Stimulated activated CD4-positive, alpha-beta T cell treated with anti-CD3 and anti-CD28 coated beads, Interleukin-4, amount 100 ng/mL, for 48 hours (primary cell): ENCODE measurements around the gene GSC2.

ENCODE experiments used
- DNase-seq, 2 donors: peaks; one replicate each; pipeline ENCODE4 v3.0.0-alpha.2; 2020; ENCODE audit warnings: low read depth in 2 of 2

The GSC2 gene

DNA sequence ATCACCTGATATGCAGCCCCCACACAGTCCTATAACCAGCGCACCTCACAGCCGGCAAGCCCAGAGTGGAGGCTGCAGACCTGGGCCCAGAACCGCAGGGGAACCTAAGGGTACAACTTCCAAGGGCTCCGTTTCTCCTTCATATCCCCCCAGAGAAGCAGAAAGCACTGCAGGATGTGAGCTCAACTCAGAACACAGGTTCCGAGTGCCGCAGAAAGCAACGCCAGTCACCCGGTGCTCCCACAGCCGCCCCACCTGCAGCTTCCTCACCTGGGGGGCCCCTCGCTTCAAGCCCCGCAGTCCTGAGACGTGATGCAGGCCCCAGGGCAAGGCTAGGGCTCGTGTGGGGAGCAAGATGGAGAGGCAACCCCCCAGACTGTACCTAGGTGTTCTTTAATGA is 16.5 kb downstream of the GSC2 start:
- no peak for DNase-seq

DNA sequence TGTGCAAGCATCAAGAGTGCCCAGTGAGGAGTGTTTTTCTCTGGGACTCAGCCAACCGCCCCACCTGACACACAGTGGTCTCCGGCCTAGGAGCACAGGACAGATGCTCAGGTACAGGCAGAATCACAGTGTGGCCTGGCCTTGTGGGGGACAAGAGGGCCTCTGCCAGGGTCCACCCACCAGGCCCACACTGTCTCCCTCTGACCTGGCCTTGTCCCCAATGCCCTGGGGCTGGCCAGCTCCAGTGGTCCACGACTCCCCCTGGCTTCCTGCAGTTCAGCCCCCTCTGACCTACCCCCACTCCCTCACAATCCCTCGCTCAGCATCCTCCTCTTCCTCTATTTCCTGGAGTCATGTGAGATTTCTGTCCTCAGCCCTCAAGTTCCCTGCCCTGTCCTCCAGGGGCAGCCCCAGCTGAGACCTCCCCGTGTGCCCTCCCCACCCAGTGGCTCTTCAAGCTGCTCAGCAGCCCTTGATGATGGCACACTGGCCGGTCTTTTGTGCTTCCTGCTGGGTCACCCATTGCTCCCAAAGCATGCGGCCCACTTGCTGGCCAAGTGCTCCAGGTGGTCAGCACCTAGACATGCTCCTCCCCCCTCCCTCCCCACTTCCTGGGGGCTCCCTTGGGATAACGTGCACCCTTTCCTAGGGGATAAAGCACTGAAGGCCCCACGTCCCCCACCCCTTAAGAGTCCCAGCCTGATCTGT is 17.2 kb downstream of the GSC2 start:
- DNase-seq: no peak

DNA sequence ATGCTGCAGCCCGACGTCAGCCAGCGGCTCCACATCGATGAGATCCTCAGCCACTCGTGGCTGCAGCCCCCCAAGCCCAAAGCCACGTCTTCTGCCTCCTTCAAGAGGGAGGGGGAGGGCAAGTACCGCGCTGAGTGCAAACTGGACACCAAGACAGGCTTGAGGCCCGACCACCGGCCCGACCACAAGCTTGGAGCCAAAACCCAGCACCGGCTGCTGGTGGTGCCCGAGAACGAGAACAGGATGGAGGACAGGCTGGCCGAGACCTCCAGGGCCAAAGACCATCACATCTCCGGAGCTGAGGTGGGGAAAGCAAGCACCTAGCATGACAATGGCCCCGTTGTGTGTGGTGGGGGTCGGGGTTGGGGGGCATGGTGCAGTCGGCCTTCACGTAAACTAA is 17.9 kb downstream of the GSC2 start:
- no peak for DNase-seq

DNA sequence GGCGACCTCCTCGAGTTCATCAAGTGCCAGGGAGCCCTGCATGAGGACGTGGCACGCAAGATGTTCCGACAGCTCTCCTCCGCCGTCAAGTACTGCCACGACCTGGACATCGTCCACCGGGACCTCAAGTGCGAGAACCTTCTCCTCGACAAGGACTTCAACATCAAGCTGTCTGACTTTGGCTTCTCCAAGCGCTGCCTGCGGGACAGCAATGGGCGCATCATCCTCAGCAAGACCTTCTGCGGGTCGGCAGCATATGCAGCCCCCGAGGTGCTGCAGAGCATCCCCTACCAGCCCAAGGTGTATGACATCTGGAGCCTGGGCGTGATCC is 18.4 kb downstream of the GSC2 start:
- DNase-seq: no peak

DNA sequence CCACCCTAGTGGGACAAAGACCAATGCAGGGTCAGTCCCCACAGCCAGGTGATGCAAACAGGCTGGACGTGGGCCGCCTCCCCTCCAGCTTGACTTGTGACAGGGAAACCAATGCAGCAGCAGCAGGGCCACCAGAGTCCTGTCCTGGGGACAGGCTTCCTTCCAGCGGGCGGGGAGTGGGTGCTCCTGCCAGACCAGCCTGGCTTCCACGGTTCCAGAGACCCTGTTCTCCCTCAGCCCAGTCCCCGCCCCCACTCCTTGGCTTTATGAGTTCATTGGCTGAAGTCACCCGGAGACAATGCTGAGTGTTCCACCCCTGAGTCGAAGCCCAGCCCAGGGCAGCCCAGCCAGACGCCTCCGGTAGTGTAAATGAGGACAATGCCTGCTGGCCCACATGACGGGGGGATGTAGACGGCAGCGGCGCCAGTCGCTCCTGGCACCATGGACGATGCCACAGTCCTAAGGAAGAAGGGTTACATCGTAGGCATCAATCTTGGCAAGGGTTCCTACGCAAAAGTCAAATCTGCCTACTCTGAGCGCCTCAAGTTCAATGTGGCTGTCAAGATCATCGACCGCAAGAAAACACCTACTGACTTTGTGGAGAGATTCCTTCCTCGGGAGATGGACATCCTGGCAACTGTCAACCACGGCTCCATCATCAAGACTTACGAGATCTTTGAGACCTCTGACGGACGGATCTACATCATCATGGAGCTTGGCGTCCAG is 19.0 kb downstream of the GSC2 start, which contains the start of gene TSSK2:
TSS of gene TSSK2 (plus strand) at position 350 of the 726 bp plus-strand sequence. CDS start at position 442, 92 bp downstream.
- no peak for DNase-seq

DNA sequence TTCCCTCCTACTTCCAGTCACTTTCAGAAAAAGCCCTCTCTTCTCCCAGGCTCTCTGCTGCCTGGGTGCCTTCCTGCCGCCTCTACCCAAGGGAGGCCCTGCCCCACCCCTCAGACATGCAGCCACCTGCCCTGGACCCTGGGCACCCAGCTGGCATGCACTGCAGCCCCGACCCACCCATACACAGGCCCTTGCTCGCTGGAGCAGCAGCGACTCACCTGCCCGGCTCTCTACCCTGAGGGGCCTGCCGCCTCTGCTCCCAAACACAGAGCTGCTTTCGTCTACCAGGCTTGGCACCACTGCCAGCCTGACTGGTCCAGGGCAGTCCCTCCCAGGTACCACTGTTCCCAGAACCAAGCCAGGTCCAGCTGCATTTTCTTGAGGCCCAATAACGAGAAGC is 20.2 kb downstream of the GSC2 start:
- DNase-seq: no peak

DNA sequence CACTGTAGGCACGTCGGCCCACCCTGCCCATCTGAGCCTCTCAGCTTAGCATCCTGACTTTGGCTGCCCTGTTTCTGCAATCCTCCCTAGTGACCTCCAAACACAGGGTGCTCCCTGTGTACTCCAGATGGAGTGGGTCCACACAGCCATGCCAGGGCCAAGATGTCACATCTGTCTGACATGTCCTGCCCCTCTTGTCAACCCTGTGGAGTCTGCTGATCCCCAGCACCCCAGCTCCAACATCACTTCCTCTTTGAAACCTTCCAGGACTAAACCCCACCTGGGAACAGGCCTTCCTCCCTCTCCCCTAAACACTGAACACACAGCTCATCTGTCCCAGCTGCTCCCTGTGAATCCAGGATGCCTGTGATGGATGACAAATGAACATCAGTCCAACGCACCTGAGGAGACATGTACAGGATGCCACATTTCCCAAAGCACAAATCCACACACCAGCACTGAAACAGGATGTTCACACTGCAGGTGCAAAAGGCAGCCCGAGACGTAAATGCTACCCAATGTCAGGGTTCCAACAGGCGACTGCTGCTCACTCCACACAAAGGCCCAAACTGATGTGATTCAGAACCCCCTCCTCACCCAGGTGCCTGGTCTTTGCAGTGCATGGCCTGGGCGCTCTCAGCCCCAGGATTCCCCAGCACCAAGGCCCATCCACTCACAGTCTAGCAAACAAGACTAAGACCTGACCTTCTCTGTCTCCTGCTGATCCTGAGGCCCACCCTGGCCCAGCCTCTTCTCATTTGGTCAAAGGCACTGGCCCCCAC is 21.0 kb downstream of the GSC2 start:
- DNase-seq: no peak

DNA sequence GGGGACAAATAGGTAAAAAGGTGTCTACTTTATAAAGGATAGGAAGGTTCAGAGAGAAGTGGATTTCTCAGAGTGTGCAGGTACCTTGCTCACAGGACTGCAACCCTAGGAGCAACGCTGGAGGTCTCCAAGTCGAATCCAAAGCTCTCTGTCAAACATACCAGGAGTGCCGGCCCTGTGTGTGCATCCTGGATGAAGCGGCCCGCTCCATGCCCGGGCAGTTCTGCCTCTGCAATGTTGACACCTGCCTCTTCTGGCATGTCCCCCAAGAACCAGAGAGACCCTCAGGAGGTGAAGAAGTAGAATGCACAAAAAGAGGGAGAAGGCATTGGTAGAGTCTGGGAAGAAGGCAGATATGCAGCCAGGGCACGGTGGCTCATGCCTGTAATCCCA is 22.1 kb downstream of the GSC2 start:
- no peak for DNase-seq

DNA sequence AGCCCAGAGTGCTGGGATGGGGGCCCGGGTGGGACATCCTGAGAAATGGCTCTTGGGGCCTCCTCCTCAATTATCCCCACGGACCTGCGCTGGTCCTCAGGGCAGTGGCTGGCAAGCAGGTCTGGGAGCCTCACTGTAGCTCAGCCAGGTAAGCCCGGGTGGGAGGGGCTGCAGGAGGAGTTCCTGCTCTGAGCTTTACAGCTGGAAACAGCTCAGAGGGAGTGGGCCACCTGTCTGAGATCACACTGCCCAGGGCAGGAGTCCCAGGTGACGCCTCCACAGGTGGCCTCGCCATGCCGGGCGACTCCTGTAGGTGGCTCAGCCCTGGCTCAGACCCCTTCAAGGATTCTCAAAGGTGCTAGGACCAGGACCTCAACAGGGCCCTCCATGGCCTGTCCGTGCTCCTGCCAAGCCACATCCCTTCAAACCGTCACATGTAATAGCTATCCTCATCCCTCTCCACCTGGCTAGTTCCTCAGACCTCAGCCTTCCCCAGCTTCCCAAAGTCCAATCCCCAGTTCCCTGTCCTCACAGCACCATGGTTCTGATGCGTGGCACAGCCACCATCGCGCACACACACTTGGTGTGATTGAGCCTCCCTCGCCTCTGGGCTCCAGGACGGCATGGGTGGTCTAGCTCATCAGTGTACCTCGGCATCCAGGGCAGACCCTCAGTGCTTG is 22.6 kb downstream of the GSC2 start:
- DNase-seq: no peak

DNA sequence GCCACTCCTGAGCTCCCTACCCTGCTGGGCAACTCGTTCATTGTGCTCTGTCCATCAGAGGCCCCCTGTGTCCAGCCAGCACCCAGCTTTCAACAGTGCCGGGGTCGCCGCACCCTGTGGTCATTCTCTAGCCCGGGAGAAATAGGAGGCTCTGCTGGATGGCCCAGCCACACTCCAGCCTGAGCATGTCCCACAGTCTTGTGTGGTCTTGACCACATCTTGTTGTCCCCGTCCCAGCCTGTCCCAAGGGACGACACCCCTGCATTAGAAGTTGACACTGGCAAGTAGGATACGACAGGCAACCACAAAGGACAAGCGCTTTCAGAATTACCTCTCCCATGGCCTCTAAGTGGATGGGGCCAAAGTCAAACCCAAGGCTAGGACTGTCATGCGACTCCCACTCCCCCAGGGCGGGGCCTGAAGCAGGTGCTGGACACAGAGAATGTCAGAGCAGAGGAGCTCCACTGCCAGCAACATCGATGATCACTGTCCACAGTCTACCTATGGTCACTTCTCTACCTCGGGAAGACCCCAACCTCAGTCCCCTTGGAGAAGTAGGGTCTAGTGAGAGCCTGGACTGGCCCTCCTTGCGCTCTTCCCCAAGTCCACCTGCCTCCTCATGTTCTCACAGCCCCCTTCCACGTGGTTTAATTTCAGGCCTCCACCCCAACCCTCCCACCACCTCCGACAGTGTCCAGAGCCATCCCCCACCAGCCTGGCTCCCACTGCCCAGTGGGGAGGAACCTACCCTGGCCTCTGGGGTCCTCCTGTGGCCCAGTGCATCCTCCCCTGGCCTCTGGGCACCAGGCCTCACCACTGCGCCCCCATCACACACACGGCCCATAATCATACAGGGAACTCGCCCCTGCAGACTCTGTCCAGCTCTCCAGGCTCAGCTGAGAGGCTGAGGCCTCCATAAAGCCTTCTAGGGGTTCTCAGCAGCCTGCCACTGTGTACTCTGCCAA is 23.5 kb downstream of the GSC2 start:
- DNase-seq: no peak

DNA sequence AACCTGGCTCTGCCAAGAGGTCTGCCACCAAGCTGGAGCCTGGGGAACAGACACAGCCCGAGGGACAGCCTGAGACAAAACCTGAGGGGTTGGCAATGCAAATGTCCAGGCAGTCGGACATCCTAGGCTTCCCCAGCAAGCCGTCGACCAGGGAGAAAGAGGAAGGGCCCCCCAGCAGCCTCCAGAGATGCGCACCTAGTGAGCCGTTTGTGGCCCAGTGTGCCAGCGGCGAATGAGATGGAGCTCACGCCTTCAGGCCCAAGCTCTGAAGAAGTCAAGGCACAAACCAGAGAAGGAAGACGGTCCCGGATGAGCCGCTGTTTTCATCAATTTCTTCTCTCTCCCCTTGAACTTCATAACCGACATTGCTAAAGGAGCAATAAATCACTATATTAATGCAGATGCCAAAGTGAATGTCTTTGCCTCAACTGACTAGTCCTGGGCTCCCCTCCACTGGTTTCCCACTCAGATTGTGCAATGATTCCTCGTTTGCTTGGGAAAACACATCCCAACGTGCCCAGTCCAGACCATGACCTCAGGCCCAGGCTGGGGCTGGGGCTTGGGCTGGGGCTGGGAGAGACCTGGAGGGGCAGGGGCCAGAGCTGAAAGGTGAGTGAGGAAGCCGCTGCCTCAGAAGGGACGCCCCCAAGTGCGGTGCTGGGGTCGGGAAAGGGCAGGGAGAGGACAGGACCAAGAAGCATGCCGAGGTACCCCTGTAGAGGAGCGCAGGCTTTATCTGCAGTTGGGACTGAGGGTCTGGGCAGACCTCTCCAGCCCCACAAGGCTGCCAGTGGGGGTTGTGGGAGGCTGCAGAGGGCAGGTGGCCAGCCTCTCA is 24.4 kb downstream of the GSC2 start:
- DNase-seq: no peak

DNA sequence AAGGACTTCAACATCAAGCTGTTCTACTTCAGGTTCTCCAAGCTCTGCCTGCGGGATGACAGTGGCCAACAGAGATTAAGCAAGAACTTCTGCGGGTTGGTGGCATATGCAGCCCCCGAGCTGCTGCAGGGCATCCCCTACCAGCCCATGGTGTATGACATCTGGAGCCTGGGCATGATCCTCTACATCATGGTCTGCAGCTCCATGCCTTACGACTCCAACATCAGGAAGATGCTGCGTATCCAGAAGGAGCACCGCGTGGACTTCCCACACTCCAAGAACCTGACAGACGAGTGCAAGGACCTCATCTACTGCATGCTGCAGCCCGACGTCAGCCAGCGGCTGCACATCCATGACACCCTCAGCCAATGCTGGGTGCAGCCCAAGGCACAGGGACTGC is 25.1 kb downstream of the GSC2 start:
- no peak for DNase-seq

DNA sequence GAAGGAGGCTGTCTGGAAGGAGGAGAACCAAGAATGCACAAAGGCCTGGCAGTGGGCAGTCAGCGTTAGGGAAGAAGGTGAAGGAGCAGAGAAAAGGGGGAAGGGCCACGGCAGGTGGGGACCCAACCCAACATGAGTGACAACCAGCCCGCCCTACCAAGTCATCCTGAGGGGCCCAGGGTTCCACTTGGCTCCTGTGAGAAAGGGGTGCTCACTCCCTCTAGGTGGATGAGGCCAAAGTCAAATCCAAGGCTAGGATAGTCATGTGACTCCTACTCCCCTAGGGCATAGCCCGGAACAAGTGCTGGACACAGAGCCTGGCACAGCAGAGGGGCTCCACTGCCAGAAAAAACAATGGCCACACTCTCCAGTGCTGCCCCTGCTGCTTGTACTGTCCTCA is 25.7 kb downstream of the GSC2 start:
- no peak for DNase-seq

DNA sequence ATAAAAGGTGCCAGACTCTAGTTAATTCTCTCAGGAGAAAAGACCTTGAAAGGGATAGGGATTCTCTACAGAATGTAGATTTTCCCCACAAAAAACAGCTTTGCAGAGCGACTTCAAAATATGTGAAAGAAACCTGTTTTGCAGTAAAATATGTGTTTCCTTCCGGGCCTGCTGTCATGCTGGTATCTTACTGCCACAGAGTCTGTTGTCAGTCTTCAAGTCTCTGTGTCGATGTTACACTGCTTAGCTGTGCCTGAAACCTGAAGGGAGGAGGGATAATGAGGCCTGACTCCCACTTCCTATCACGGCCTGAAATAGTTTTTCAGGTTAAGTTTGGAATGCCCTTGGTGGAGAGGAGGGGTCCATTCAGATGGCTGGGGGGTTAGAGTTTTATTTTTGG is 26.2 kb downstream of the GSC2 start:
- DNase-seq: no peak

DNA sequence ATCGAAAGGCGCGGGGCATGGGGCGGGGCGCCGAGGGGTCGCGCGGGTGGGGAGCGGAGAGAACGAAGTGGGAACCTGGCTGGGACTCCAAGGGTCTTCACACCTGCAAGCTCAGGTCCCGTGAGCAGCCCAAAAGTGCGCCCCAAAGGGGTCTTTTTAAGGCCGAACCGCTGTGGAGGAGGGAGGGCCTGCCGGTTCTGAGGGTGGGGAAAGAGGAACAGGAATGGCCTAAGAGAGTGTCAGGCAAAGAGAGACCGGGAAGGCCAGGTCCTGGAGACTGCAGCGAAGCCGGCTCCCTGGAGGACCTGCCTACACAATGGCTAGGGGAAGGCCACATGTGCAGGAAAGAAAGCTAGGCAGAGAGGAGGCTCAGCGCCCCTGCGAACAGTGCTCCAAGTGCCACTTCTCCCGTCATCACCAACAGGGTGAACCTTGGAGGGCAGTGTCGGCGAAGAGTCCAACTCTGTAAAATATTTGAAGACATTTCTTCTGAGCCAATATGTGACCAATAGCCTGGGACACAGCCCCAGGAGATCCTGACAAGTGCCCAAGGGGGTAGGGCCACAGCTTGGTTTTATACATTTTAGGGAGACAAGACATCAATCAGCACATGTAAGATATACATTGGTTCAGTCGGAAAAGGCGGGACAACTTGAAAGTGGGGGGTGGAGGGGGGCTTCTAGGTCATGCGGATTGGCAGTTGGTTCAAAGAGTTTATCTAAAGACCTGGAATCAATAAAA is 27.2 kb downstream of the GSC2 start:
- no peak for DNase-seq

DNA sequence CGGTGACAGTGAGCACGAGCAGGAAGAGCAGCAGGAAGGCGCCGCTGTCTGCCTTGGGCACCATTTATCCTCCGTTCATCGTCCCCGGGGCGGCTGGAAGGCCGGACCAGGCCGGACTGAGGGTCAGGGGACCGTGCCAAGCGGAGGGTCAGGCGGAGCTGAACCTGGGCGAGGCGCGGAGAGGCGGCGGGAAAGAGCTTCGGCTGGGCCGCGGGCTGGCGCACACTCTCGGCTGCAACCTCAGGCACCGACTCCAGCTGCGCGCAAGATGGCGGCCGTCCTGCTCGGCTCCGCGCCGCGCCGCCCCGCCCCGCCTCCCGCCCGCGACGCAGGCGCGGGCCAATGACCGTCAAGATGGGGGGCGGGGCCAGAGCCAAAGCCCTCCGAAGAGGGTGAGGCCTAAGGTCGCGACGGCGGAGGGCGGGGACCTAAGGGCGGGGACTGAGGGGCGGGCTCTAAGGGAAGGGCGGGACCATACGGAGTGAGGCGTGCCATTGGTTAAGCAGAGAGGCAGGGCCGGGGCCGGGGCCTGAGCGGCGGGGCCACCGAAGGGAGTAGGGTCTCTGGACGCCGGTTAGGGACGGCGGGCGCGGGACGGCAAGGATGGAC is 27.8 kb downstream of the GSC2 start, which contains the start of gene DGCR2:
TSS of gene DGCR2 (minus strand) at position 270 of the 609 bp plus-strand sequence. CDS start at position 64, 206 bp downstream.
- DNase-seq: peak; percentile 95 to 98

DNA sequence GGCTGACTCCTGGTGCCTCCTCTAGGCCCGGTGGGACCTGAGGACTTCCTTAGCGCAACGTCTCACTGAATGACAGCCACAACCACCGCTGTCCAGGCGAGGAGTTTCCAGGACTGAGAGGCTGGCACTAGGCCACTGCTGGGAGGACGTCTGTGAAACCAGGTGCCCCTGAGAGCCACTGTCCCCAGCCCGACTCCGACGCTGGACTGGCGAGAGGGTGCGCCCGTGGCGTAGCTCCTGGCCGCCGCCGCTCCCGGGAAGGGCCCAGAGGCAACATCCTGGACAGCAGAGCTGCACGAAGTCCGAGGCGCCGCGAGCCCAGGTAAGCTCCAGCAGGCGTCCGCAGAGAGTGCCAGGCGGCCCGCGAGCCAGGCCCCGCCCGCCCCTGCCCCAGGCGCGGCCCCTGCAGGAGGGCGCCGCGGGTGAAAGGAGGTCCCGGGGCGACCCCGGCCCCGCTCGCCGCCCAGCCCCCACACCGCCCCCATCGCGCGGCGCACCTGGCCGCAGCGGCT is 28.4 kb downstream of the GSC2 start:
- DNase-seq: peak; percentile 22 to 23

DNA sequence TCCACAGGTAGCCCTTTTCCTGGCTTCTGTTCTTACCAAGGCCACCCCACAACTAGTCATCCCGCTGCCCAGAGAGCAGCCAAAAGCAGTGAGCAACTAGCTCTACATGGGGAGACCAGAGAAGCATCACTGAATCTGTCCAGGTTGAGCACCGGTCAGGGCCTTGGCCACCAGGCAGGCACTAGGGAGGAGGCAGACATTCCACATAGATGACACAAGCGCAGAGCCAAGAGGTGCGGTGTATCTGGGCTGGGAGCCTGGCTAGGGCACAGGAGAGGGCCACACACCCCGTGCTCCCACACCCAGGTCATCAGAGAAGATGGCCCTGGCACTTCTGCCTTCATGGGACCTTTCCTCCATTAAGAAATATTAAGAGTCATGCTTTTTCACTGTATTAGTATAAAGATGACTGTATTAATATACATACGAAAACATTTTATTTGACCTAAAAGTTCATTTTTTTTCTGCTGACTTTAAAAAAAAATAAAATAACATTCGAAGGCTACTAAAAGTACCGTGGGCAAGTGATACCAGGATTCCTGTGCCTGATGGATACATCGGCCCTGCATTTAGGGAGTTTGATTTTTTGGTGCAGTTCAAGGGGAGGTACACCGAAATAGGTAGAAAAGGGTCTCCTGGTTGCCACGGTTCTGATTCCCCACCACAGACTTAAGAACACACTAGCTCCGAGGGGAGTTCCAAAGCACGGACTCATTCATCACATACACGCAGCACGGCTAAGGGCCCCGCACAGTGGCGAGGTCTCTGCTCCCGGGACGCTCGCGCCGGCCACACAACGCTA is 29.1 kb downstream of the GSC2 start:
- no peak for DNase-seq
